SH-SY5Y (cell line): ENCODE measurements around the gene EGFR.

Source experiments
- GATA2 ChIP-seq: IDR thresholded peaks from 2 replicates; pipeline ENCODE4 v1.6.1; 2011; ENCODE audit warnings: mild to moderate bottlenecking, low read depth, low read length
- GATA3 ChIP-seq: IDR thresholded peaks from 2 replicates; pipeline ENCODE4 v1.6.1; 2011; ENCODE audit warnings: low read depth, mild to moderate bottlenecking, low read length, moderate library complexity

Gene EGFR

GRCh38 chr7:55177589-55178261 lies 158.9 kb downstream of the EGFR start:
- TF ChIP-seq GATA2 (no peak), GATA3 (no peak)

DNA sequence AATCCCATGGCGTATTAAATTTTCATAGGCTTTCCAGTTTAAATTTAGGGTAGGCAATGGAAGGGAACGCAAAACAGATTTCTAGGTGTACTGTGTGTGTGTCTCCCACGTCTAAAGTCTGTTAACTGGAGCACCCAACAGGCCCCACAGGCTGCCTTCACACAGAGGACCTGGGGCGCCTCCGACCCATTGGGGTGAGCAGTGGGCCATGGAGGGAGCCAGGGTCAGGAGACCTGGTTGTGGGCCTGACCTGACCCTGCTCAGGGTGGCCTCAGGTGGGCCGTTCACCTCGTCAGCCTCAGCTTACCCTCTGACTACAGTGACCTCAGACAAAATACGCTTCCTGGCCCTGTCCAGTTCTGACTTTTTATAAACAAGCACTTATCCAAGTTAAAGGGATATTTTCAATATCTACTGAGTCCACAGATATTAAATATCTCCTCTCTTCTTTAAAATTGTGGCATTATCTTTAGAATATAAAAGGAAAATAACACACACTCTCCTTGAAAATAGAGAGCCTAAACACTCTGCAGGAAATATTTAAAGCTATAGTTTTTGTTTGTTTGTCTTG lies 159.6 kb downstream of the EGFR start:
- TF ChIP-seq GATA2: no peak
- TF ChIP-seq GATA3: no peak

GRCh38 chr7:55178863-55179773 lies 160.3 kb downstream of the EGFR start:
- TF ChIP-seq GATA3: no peak
- TF ChIP-seq GATA2: no peak

DNA sequence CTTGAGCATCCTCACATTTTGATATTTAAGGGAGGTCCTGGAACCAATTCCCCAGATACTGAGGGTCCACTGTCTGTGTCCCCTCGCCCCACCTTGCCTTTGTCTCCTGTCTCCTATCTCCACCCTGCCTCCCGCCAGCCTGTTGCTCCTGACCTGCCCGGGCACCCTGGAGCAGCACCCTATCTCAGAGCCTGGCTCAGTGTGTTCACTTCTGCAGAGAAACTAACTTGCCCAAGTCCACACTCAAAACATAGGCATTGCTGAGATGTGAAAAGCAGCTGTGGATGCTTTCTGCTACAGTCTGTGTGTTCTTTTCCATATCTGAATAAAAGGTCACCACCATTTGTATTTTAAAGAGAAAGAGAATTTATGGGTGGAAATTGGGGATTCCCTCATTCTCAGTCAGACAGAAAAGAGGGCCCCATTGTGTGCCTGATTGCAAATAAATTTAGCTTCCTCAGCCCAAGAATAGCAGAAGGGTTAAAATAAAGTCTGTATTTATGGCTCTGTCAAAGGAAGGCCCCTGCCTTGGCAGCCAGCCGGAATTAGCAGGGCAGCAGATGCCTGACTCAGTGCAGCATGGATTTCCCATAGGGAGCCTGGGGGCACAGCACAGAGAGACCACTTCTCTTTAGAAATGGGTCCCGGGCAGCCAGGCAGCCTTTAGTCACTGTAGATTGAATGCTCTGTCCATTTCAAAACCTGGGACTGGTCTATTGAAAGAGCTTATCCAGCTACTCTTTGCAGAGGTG lies 161.3 kb downstream of the EGFR start:
- TF ChIP-seq GATA2: no peak; the same call in 1 of the 2 replicates
- TF ChIP-seq GATA3: no peak

GRCh38 chr7:55180963-55181542 lies 162.2 kb downstream of the EGFR start:
- TF ChIP-seq GATA3 (no peak), GATA2 (no peak)

- no peak for TF ChIP-seq GATA2
- no peak for TF ChIP-seq GATA3
Measured at GRCh38 chr7:55181762-55182161, 162.9 kb downstream of the EGFR start.

DNA sequence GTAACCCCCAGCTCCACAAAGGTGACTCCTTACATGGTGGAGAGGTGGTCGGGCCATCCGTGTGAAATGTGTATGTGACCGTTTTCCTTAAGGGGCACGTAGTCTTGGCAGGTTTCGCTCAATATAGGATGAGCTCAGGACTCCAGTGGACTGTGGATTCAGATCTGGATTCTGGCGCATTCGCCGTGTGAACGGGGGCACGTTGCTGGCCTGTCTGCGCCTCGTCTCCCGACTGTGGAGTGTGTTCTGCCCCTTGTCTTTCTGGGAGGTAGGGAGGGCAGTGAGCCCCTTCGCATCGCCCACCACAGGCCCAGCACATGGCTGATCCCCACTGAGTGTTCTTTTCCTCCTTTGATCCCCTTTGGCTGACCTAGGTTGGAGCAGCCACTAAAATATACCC lies 165.1 kb downstream of the EGFR start:
- TF ChIP-seq GATA2: no peak
- no peak for TF ChIP-seq GATA3

DNA sequence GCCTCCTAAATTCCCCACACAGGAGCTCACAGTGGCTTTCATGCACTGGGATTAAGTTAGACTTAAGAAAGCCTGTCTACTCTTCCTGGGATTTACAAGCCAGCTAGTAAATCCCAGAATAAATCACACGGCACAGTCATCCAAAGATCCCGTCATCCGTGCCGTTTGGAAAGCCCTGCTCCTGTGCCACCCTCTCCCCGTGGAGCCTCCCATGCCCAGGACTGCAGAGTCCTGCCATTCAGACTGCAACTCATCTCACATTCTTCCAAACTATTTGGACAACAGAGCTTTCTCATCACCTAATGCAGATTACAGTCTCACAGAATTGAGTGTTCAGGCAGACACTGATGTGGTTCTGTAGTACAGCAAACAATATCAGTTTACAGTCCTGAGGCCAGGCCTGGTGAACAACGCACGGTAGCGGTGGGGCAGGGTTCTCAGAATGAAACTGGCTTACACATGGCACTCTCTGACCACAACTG lies 166.5 kb downstream of the EGFR start:
- TF ChIP-seq GATA2 (no peak), GATA3 (no peak)

DNA sequence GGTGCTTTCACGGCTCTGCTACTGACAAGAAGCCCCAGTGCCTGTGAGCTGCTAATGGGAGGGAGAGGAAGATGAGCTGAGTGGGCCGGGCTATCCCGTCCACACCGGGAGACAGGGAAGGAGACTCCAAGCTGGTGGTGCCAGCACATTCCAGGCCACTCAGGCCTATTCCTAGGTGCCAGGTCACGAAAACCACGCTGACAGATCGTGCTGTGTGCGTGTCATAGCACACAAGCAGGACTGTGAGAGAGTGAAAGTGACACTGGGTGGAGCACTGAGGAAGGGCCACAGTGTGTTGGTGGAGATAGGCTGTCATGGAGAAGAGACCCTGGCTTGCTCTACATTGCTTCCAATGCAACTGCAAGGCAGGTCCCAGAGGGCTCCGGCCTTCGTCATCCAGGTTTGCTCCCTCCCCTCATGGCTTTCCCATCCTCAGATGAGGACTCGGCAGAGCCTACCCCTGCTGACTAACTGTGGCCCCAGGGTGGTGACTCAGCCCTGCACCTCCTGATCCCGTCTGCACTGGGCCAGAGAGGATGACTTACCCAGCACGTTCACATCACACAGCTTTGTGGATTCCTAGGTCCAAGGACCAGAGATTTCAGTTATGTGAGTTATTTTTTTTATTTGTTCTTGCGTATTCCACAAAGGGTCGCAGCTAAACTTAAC lies 167.3 kb downstream of the EGFR start:
- TF ChIP-seq GATA3 (no peak), GATA2 (no peak)

- TF ChIP-seq GATA2 (no peak), GATA3 (no peak)
Measured at GRCh38 chr7:55187701-55188491, 169.1 kb downstream of the EGFR start.

- TF ChIP-seq GATA3: no peak
- no peak for TF ChIP-seq GATA2
Measured at GRCh38 chr7:55188590-55189138, 169.8 kb downstream of the EGFR start.
